Osteoblast (primary cell): Measurements from ENCODE around the gene PTPRN2. TPM values are rescaled to one million over a fixed set of nuclear protein-coding genes. Genes with fewer than 3 reads are reported as not detected.

Experiments
- DNase-seq: peaks from one replicate; pipeline ENCODE4 v3.0.0; 2011; ENCODE audit warnings: low spot score, mixed read lengths; ENCODE audit not compliant: insufficient read length; ENCODE audit errors: missing footprints
- H2AFZ ChIP-seq: 2 replicates; pipeline ENCODE4 v1.6.0; 2011; ENCODE audit warnings: mild to moderate bottlenecking, low read length
- H3K27ac ChIP-seq: 2 replicates; pipeline ENCODE4 v1.5.1; 2011; ENCODE audit warnings: mild to moderate bottlenecking, low read depth, low read length, moderate library complexity
- H3K27me3 ChIP-seq: 2 replicates; pipeline ENCODE4 v1.6.0; 2012; ENCODE audit warnings: mild to moderate bottlenecking, control low read depth, inconsistent platforms, low read length, moderate library complexity; ENCODE audit not compliant: insufficient read depth
- H3K36me3 ChIP-seq: 2 replicates; pipeline ENCODE4 v1.5.1; 2011; ENCODE audit warnings: mild to moderate bottlenecking, low read length, control low read depth, moderate library complexity; ENCODE audit not compliant: insufficient read depth
- H3K4me1 ChIP-seq: 2 replicates; pipeline ENCODE4 v1.5.1; 2011; ENCODE audit warnings: mild to moderate bottlenecking, low read length, control low read depth, moderate library complexity; ENCODE audit not compliant: insufficient read depth
- H3K4me2 ChIP-seq: 2 replicates; pipeline ENCODE4 v1.6.0; 2011; ENCODE audit warnings: mild to moderate bottlenecking, low read length; ENCODE audit not compliant: insufficient read depth
- H3K4me3 ChIP-seq: fragments of 200-600 bp; sonication (generic); 3 replicates; pipeline ENCODE4 v1.5.1; 2012; ENCODE audit warnings: mild to moderate bottlenecking, low read length, inconsistent platforms; ENCODE audit not compliant: insufficient read depth
- H3K79me2 ChIP-seq: 2 replicates; pipeline ENCODE4 v1.6.0; 2012; ENCODE audit warnings: mild to moderate bottlenecking, low read length, control low read depth, inconsistent platforms; ENCODE audit not compliant: insufficient read depth
- H3K9me3 ChIP-seq: 2 replicates; pipeline ENCODE4 v1.5.1; 2011; ENCODE audit warnings: low read depth, low read length, control low read depth
- H4K20me1 ChIP-seq: 2 replicates; pipeline ENCODE4 v1.6.0; 2012; ENCODE audit warnings: mild to moderate bottlenecking, low read length, control low read depth; ENCODE audit not compliant: insufficient read depth
- CTCF ChIP-seq: IDR thresholded peaks from 2 replicates; pipeline ENCODE4 v1.5.1; 2011; ENCODE audit warnings: mild to moderate bottlenecking, low read depth, low read length, moderate library complexity; ENCODE audit errors: extremely low read depth
- total RNA-seq: library from RNA; depleted of rRNA; stranded (reverse); fragments of >200 nt; gene quantifications from 2 replicates; pipeline ENCODE4 v1.2.3, GENCODE V29; 2012

The PTPRN2 gene
- total RNA-seq, 1 donor, result 0.36 TPM

- H3K4me3 ChIP-seq, result no peak overlapping the region
- no peaks in the 10 kb centered on the region for H3K4me1 ChIP-seq
- no peak overlapping the region for H3K27ac ChIP-seq
- no peaks in the 10 kb centered on the region for H4K20me1 ChIP-seq
- no peaks in the 10 kb centered on the region for H3K36me3 ChIP-seq
- DNase-seq, result no peak
- H3K9me3 ChIP-seq, result peaks cover 15% of the 10 kb centered on the region
- no peaks in the 10 kb centered on the region for H3K79me2 ChIP-seq
- no peak for TF ChIP-seq CTCF
- H3K4me2 ChIP-seq, result no peak overlapping the region
- H2AFZ ChIP-seq, result no peak overlapping the region
- no peaks in the 10 kb centered on the region for H3K27me3 ChIP-seq
These were observed 543.8 kb downstream of the PTPRN2 start for GRCh38 chr7:158043551-158044481.

- Histone ChIP-seq H3K27ac (no peak overlapping the region), H2AFZ (no peak overlapping the region), H3K36me3 (no peaks in the 10 kb centered on the region), H3K9me3 (peaks cover 5% of the 10 kb centered on the region), H4K20me1 (no peaks in the 10 kb centered on the region), H3K79me2 (no peaks in the 10 kb centered on the region), H3K4me1 (no peaks in the 10 kb centered on the region), H3K4me3 (no peak overlapping the region), H3K27me3 (no peaks in the 10 kb centered on the region), H3K4me2 (no peak overlapping the region)
- no peak for TF ChIP-seq CTCF
- DNase-seq, result peak; percentile 31
These were observed 545.3 kb downstream of the PTPRN2 start for GRCh38 chr7:158042156-158042880.

- TF ChIP-seq CTCF, result no peak
- no peak for DNase-seq
- Histone ChIP-seq H3K4me2 (no peak overlapping the region), H3K27ac (no peak overlapping the region), H3K36me3 (no peaks in the 10 kb centered on the region), H3K9me3 (peaks cover 5% of the 10 kb centered on the region), H3K27me3 (no peaks in the 10 kb centered on the region), H2AFZ (no peak overlapping the region), H3K4me3 (no peak overlapping the region), H3K4me1 (no peaks in the 10 kb centered on the region), H4K20me1 (no peaks in the 10 kb centered on the region), H3K79me2 (no peaks in the 10 kb centered on the region)
These were observed 547.4 kb downstream of the PTPRN2 start for GRCh38 chr7:158040199-158040598.

- no peak overlapping the region for H2AFZ ChIP-seq
- H3K36me3 ChIP-seq, result no peaks in the 10 kb centered on the region
- no peaks in the 10 kb centered on the region for H3K27me3 ChIP-seq
- H3K79me2 ChIP-seq, result no peaks in the 10 kb centered on the region
- DNase-seq, result no peak
- H3K27ac ChIP-seq, result no peak overlapping the region
- TF ChIP-seq CTCF, result no peak
- H3K4me3 ChIP-seq, result no peak overlapping the region
- H3K4me2 ChIP-seq, result no peak overlapping the region
- no peaks in the 10 kb centered on the region for H3K4me1 ChIP-seq
- H3K9me3 ChIP-seq, result peaks cover 5% of the 10 kb centered on the region
- no peaks in the 10 kb centered on the region for H4K20me1 ChIP-seq
These were observed 548.4 kb downstream of the PTPRN2 start for GRCh38 chr7:158039270-158039669.
